Naive thymus-derived CD8-positive, alpha-beta T cell (primary cell): ENCODE measurements around the gene SKIC2. TPM values are rescaled to one million over a fixed set of nuclear protein-coding genes. Genes with fewer than 3 reads are reported as not detected.
A peak's percentile ranks its signal among the peaks of the same experiment; 100 is the strongest.

Source experiments
- ATAC-seq, 2 donors: fragments of 150-1000 bp; cut with Tn5 transposase in 1 of 2; sonication (Bioruptor Pico), chemical (Tn5 transposase) in 1 of 2; 1 replicate in 1 of 2; 2 replicates in 1 of 2; pipeline ENCODE4 v1.10.0; 2021; ENCODE audit warnings: mild to moderate bottlenecking in 2 of 2, moderate library complexity in 2 of 2
- POLR2A ChIA-PET: fragments of 350-600 bp; sonication (Branson Sonifier 250); formaldehyde crosslinking; loops from one replicate; lab custom pipeline; 2021; ENCODE audit warnings: antibody characterized with exemption; lab: Charles Lee
- DNase-seq, 10 donors: peaks; one replicate each; pipeline versions ENCODE4 v3.0.0 to v3.0.0-alpha.2; 2020 to 2022
- H3K27ac Mint-ChIP-seq, 10 donors: one replicate each; pipeline ENCODE4 v1.8.0; 2020 to 2022; ENCODE audit warnings: mild to moderate bottlenecking in 10 of 10, mixed read lengths in 10 of 10, moderate library complexity in 4 of 10, inconsistent platforms in 1 of 10
- H3K27me3 Mint-ChIP-seq, 5 donors: one replicate each; pipeline ENCODE4 v1.8.0; 2021 to 2022; ENCODE audit warnings: mixed read lengths in 5 of 5
- H3K36me3 Mint-ChIP-seq, 3 donors: one replicate each; pipeline ENCODE4 v1.8.0; 2020 to 2022; ENCODE audit warnings: mixed read lengths in 3 of 3, mild to moderate bottlenecking in 2 of 3, inconsistent platforms in 1 of 3
- H3K4me1 Mint-ChIP-seq, 4 donors: one replicate each; pipeline ENCODE4 v1.8.0; 2021 to 2022; ENCODE audit warnings: mixed read lengths in 4 of 4
- H3K4me3 Mint-ChIP-seq, 10 donors: one replicate each; pipeline ENCODE4 v1.8.0; 2020 to 2022; ENCODE audit warnings: mild to moderate bottlenecking in 10 of 10, mixed read lengths in 10 of 10, moderate library complexity in 6 of 10, inconsistent platforms in 1 of 10
- H3K9me3 Mint-ChIP-seq, 9 donors: one replicate each; pipeline ENCODE4 v1.8.0; 2020 to 2022; ENCODE audit warnings: mixed read lengths in 9 of 9, mild to moderate bottlenecking in 3 of 9, inconsistent platforms in 1 of 9, moderate library complexity in 1 of 9
- polyA plus RNA-seq, 3 donors: library from polyadenylated mRNA; unstranded; fragments of 300-500 nt; fragmentation: Illumina TruSeq; gene quantifications; one replicate each; pipeline ENCODE4 v1.2.3, GENCODE V29; 2021
- total RNA-seq, 8 experiments: library from RNA in 2 of 8; stranded (reverse) in 2 of 8; gene quantifications; one replicate each; pipeline ENCODE4 v1.2.3 and lab custom pipeline; 2021 to 2026

SKIC2 gene
- total and polyA plus RNA-seq, 5 experiments from 2014 or later: 18.1 to 141 (median 19.9) TPM

DNA sequence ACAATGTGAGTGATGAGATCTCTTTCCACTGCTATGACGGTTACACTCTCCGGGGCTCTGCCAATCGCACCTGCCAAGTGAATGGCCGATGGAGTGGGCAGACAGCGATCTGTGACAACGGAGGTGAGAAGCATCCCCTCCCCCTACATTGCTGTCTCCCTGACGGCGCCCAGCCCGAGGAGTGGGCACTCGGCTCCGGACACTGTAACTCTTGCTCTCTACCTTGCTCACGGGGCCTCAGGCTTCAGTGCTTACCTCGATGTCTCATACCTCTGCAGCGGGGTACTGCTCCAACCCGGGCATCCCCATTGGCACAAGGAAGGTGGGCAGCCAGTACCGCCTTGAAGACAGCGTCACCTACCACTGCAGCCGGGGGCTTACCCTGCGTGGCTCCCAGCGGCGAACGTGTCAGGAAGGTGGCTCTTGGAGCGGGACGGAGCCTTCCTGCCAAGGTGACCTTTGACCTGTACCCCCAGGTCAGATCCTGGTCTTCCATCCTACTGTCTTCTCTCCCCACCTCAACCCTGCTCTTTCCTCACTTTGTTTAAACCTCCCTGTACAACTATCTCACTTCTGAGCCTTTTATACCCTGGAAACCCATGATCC, 11.8 kb upstream of the SKIC2 start:
- H3K4me3 Mint-ChIP-seq: no peak overlapping the region
- POLR2A ChIA-PET: no interaction called here
- no peak for ATAC-seq
- peaks cover 0 to 8% (median 6%) of the 10 kb centered on the region in 5 donors for H3K27me3 Mint-ChIP-seq
- peaks cover 0 to 2% (median 0%) of the 10 kb centered on the region in 3 donors for H3K36me3 Mint-ChIP-seq
- no peaks in the 10 kb centered on the region for H3K9me3 Mint-ChIP-seq
- DNase-seq: no peak
- peaks cover 0 to 14% (median 1%) of the 10 kb centered on the region in 4 donors for H3K4me1 Mint-ChIP-seq
- peak overlapping the region in 3 of 10 donors; percentile 28 to 69 (median 55) for H3K27ac Mint-ChIP-seq

GRCh38 chr6:31947864-31948263, 11.1 kb upstream of the SKIC2 start:
- H3K27ac Mint-ChIP-seq: peak overlapping the region in 4 of 10 donors; percentile 19 to 69 (median 28)
- peaks cover 0 to 1% (median 0%) of the 10 kb centered on the region in 5 donors for H3K27me3 Mint-ChIP-seq
- POLR2A ChIA-PET: no interaction called here
- DNase-seq: no peak
- H3K36me3 Mint-ChIP-seq: peaks cover 0 to 8% (median 0%) of the 10 kb centered on the region in 3 donors
- no peaks in the 10 kb centered on the region for H3K9me3 Mint-ChIP-seq
- H3K4me3 Mint-ChIP-seq: no peak overlapping the region
- peaks cover 0 to 10% (median 1%) of the 10 kb centered on the region in 4 donors for H3K4me1 Mint-ChIP-seq
- no peak for ATAC-seq

GRCh38 chr6:31948306-31948705, 10.7 kb upstream of the SKIC2 start:
- DNase-seq (no peak), ATAC-seq (no peak)
- Mint-ChIP-seq H3K27ac (peak overlapping the region in 3 of 10 donors; percentile 29 to 65 (median 63)), H3K9me3 (no peaks in the 10 kb centered on the region), H3K36me3 (peaks cover 1 to 12% (median 2%) of the 10 kb centered on the region in 3 donors), H3K4me3 (peak overlapping the region in 1 of 10 donors; percentile 4), H3K4me1 (peaks cover 0 to 12% (median 1%) of the 10 kb centered on the region in 4 donors), H3K27me3 (peaks cover 0 to 1% (median 0%) of the 10 kb centered on the region in 5 donors)
- POLR2A ChIA-PET: no interaction called here

GRCh38 chr6:31948753-31949413, 10.1 kb upstream of the SKIC2 start:
- peak overlapping the region in 5 of 10 donors; percentile 0 to 82 (median 47) for H3K27ac Mint-ChIP-seq
- ATAC-seq: no peak
- POLR2A ChIA-PET: interaction anchor here (0.6 kb wide), 1 partner anchor 41 kb away, joined by 8 read pairs; no protein-coding TSS in a partner anchor

GRCh38 chr6:31949926-31950548, 8.9 kb upstream of the SKIC2 start:
- Mint-ChIP-seq H3K9me3 (no peaks in the 10 kb centered on the region), H3K4me1 (peaks cover 0 to 13% (median 1%) of the 10 kb centered on the region in 4 donors), H3K27me3 (peaks cover 0 to 1% (median 0%) of the 10 kb centered on the region in 5 donors), H3K4me3 (no peak overlapping the region), H3K36me3 (peaks cover 4 to 29% (median 12%) of the 10 kb centered on the region in 3 donors), H3K27ac (peak overlapping the region in 5 of 10 donors; percentile 0 to 82 (median 27))
- DNase-seq: peak in 1 of 10 donors; percentile 13
- POLR2A ChIA-PET: no interaction called here
- ATAC-seq: no peak

More at GRCh38 chr6:31948753-31949413, 10.1 kb upstream of the SKIC2 start:
- H3K36me3 Mint-ChIP-seq: peaks cover 4 to 18% (median 7%) of the 10 kb centered on the region in 3 donors
- H3K9me3 Mint-ChIP-seq: no peaks in the 10 kb centered on the region
- peaks cover 0 to 13% (median 1%) of the 10 kb centered on the region in 4 donors for H3K4me1 Mint-ChIP-seq
- DNase-seq: peak in 1 of 10 donors; percentile 24
- peaks cover 0 to 1% (median 0%) of the 10 kb centered on the region in 5 donors for H3K27me3 Mint-ChIP-seq
- H3K4me3 Mint-ChIP-seq: no peak overlapping the region

DNA sequence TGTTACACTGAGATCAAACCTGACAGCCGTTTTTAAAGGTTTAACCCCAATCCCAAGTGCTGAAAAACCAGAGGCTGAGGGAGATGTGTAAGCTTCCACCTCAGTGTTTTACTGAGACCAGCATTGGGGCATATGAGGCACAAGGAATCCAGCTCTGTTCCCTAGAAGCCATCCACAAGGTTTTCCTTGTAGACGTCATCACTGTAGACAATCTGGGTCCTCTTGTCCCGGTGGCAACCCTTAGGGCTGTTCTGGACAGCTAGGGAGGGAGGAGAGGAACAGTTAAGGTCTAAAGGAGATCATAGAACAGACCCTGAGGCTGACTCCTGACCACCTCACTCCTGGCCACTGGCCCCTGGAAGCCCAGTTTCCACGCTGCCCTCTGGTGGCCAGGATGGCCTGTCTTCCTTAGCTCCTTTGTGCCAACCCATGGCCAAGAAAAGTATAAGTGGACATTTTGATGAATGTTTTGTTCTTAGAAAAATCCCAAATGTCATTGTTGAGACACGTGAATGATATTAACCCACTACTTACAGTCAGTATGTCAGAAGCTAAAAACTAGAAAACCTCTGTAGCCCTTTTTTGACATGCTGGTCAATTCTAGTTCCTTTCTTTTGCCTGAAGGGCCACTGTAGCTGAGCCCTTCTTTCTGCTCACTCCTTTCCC, 6.7 kb upstream of the SKIC2 start:
- no peaks in the 10 kb centered on the region for H3K9me3 Mint-ChIP-seq
- peaks cover 4 to 51% (median 15%) of the 10 kb centered on the region in 3 donors for H3K36me3 Mint-ChIP-seq
- ATAC-seq (peak; percentile 25 to 48), DNase-seq (peak in 1 of 10 donors; percentile 64)
- H3K4me3 Mint-ChIP-seq: no peak overlapping the region
- peaks cover 2 to 14% (median 4%) of the 10 kb centered on the region in 4 donors for H3K4me1 Mint-ChIP-seq
- POLR2A ChIA-PET: interaction anchor here (0.8 to 1.0 kb wide), 2 partner anchors 48 to 225 kb away, joined by 3 read pairs; no protein-coding TSS in a partner anchor
- peak overlapping the region in 5 of 10 donors; percentile 29 to 81 (median 41) for H3K27ac Mint-ChIP-seq
- H3K27me3 Mint-ChIP-seq: no peaks in the 10 kb centered on the region

- peaks cover 8 to 15% (median 9%) of the 10 kb centered on the region in 4 donors for H3K4me1 Mint-ChIP-seq
- H3K27ac Mint-ChIP-seq: peak overlapping the region in 7 of 10 donors; percentile 15 to 81 (median 36)
- DNase-seq: no peak
- no peaks in the 10 kb centered on the region for H3K27me3 Mint-ChIP-seq
- H3K36me3 Mint-ChIP-seq: peaks cover 4 to 51% (median 15%) of the 10 kb centered on the region in 3 donors
- POLR2A ChIA-PET: interaction anchor here (1.0 kb wide), 1 partner anchor 49 kb away, joined by 3 read pairs; no protein-coding TSS in a partner anchor
- no peaks in the 10 kb centered on the region for H3K9me3 Mint-ChIP-seq
- no peak overlapping the region for H3K4me3 Mint-ChIP-seq
- peak in 1 of 2 donors; percentile 10 for ATAC-seq
Observed at GRCh38 chr6:31952890-31953289, 6.1 kb upstream of the SKIC2 start.

DNA sequence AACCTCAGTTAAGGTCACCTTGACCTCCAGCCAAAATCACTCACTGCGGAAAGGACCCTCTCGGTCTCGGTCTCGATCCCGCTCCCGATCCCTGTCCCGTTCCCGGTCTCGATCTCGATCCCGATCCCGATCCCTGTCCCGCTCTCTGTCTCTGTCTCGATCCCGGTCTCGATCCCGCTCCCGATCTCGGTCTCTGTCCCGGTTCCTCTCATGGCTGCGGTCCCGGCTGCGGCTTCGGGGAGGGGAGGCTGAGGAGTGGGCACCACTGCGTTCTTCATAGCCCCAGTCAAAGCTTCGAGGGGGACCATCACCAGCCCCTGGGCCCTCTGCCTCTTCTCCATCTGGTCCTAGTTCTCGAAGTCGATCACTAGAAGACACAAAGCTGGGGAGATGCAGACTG, 4.5 kb upstream of the SKIC2 start:
- Mint-ChIP-seq H3K27ac (peak overlapping the region in 4 of 10 donors; percentile 32 to 73 (median 58)), H3K4me1 (peaks cover 12 to 24% (median 22%) of the 10 kb centered on the region in 4 donors), H3K27me3 (no peaks in the 10 kb centered on the region), H3K36me3 (peaks cover 4 to 51% (median 17%) of the 10 kb centered on the region in 3 donors), H3K9me3 (peaks cover 0 to 1% (median 0%) of the 10 kb centered on the region in 9 donors), H3K4me3 (peak overlapping the region in 2 of 10 donors; percentile 22 to 56)
- ATAC-seq (no peak), DNase-seq (no peak)
- POLR2A ChIA-PET: no interaction called here

DNA sequence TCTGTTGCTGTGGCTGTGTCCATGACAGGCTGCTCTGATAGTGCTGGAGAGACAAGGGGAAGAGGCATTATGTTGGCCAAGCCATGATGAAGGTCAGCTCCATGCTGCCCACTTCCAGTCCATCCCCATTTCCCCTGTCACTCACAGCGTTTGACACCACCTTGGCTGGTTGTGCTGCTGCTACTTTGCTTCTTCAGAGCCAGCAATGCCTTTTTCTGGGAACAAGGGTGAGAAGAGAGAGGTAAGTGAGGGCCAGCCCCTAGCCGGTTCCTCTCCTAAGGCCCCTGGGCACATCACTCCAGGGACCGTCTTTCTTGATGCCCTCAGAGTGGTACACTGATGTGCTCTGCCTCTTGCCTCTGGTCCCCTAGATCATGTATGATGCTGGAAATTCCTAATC, 2.2 kb upstream of the SKIC2 start:
- POLR2A ChIA-PET: interaction anchor here (2.1 to 8.0 kb wide), 2 partner anchors 13 to 58 kb away, joined by 6 to 119 read pairs; partner anchors contain the start of gene DXO
- Mint-ChIP-seq H3K27me3 (no peaks in the 10 kb centered on the region), H3K4me1 (peaks cover 23 to 45% (median 37%) of the 10 kb centered on the region in 4 donors), H3K36me3 (peaks cover 4 to 64% (median 19%) of the 10 kb centered on the region in 3 donors), H3K4me3 (peak overlapping the region in 3 of 10 donors; percentile 92 to 96 (median 95)), H3K9me3 (peaks cover 0 to 1% (median 0%) of the 10 kb centered on the region in 9 donors), H3K27ac (peak overlapping the region in 5 of 10 donors; percentile 19 to 96 (median 55))
- ATAC-seq: no peak
- DNase-seq: no peak

DNA sequence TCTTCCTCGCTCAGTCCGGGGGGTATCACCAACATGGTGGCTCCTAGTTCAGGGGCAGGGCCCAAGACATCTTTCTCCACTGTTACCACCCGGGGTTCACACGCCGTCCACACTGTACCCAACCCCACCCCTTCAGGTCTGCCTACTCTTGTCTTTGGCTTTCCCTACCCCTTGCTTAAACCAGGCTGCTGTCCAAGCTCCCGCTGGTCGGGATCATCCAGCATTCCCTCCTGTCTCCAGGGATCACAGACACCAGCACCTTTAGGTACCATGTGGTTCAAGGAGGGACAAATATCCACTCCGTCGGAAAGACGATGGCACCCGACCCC, 599 bp upstream of the SKIC2 start:
- DNase-seq: no peak
- H3K9me3 Mint-ChIP-seq: peaks cover 0 to 1% (median 0%) of the 10 kb centered on the region in 9 donors
- ATAC-seq: peak; percentile 1 to 4
- peak overlapping the region; percentile 48 to 99 (median 98) for H3K27ac Mint-ChIP-seq
- H3K36me3 Mint-ChIP-seq: peaks cover 2 to 69% (median 25%) of the 10 kb centered on the region in 3 donors
- no peaks in the 10 kb centered on the region for H3K27me3 Mint-ChIP-seq
- POLR2A ChIA-PET: interaction anchor here (1.0 to 8.0 kb wide), 8 partner anchors 12 to 417 kb away, joined by 4 to 119 read pairs (median 6); partner anchors contain the start of genes ATF6B, DDX39B, DXO and EHMT2
- H3K4me1 Mint-ChIP-seq: peaks cover 27 to 53% (median 40%) of the 10 kb centered on the region in 4 donors
- peak overlapping the region; percentile 92 to 97 (median 96) for H3K4me3 Mint-ChIP-seq

- POLR2A ChIA-PET: interaction anchor here (8.0 kb wide), 1 partner anchor 9 kb away, joined by 119 read pairs; the partner anchor contains the start of gene DXO
- H3K4me1 Mint-ChIP-seq: peaks cover 29 to 53% (median 40%) of the 10 kb centered on the region in 4 donors
- DNase-seq: no peak
- peak overlapping the region in 4 of 10 donors; percentile 48 to 99 (median 78) for H3K27ac Mint-ChIP-seq
- no peak for ATAC-seq
- no peaks in the 10 kb centered on the region for H3K27me3 Mint-ChIP-seq
- peaks cover 0 to 67% (median 18%) of the 10 kb centered on the region in 3 donors for H3K36me3 Mint-ChIP-seq
- H3K9me3 Mint-ChIP-seq: peaks cover 0 to 1% (median 0%) of the 10 kb centered on the region in 9 donors
- H3K4me3 Mint-ChIP-seq: peak overlapping the region in 2 of 10 donors; percentile 5 to 24
Observed at GRCh38 chr6:31961616-31962015, 2.6 kb downstream of the SKIC2 start.
